NT2/D1 (cell line): Measurements from ENCODE around the gene TMEM106B.

Source experiments
- SUZ12 ChIP-seq: IDR thresholded peaks from 2 replicates; pipeline ENCODE4 v1.6.1; 2011; ENCODE audit not compliant: insufficient read length, insufficient read depth; ENCODE audit errors: extremely low read depth
- YY1 ChIP-seq: IDR thresholded peaks from 2 replicates; pipeline ENCODE4 v1.6.1; 2011; ENCODE audit not compliant: insufficient read length, insufficient read depth

- TF ChIP-seq YY1 (no peak), SUZ12 (no peak)
These were observed 32.8 kb upstream of the TMEM106B start for GRCh38 chr7:12178317-12178716.
